HG03432 (cell line): Measurements from ENCODE around the gene SMG9.
"Not testable (repeated sequence)": the region's sequence is repeated elsewhere in the genome, so short reads cannot be mapped to it uniquely, and the experiment has no call there.

Experiments
- ATAC-seq: cut with Tn5 transposase; IDR thresholded peaks from one replicate; pipeline ENCODE4 v1.9.1; 2021; ENCODE audit warnings: mild to moderate bottlenecking, moderate library complexity; ENCODE audit not compliant: unreplicated experiment

SMG9 gene

GRCh38 chr19:43780706-43781525 is 26.2 kb upstream of the SMG9 start, which contains the start of gene KCNN4:
Gene KCNN4, minus strand, starts transcription at chr19:43780973. Its CDS starts 112 bp downstream, at chr19:43780861.
- peak; percentile 49 for ATAC-seq

DNA sequence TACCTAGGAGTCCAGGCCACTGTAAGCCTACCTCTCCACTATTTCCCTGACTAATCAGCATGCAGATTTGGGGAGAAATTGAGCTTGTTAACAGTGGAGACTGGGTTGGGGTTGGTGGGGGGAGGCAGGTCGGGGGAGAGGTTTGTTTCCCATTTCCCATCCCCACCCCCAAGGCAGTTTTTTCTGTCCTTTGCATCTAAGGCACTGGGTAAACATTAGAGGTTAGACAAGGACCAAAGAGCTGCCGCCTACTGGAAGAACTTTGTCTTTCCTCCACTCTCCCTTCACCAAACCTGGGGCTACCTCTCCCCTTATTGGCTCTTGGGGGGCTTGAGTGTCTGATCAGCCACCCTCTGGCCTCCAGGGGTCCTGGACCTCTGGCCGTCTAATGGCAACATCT is 25.1 kb upstream of the SMG9 start:
- no peak for ATAC-seq

- no peak for ATAC-seq
Observed at GRCh38 chr19:43779147-43779819, 24.5 kb upstream of the SMG9 start.

DNA sequence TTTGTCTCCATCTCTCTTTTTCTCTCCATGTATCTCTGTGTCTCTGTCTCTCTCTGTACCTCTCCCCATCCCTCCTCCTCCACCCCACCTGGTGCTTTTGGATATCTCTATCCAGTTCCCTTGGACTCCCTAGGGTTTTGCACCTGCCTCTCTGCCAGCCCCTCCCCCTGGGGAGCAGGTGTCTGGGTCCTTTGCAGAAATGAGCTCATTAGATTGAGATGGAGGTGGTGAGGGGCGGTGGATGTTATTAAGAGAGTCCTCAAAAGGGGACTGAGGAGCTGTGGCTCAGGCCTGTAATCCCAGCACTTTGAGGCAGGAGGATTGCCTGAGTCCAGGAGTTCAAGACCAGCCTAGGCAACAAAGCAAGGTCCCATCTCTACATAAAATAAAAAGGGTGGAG is 23.9 kb upstream of the SMG9 start:
- no peak for ATAC-seq

DNA sequence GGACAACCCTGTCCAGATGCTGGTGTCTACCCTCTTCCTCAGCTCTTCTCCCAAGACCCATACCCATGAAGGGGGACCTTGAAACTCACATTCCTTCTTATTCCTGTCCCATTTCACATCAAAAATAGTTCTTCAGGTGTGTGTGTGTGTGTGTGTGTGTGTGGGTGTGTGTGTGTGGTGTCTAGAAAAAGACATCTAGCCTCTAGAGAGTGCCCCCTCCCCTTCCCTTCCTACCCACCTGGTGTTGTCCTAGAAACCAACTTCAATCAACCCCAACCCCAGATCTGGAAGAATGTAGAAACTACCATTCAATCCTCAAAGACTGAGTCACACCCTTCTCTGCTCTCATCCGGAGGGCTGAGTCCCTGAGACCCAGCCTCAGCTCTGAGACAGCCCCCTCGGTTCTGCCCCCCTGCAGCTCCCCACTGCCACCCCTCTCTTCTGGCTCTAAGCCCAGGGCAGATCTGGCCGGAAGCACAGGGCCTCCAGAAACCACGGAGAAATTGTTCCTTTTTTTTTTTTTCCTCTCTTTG is 22.5 kb upstream of the SMG9 start:
- no peak for ATAC-seq

GRCh38 chr19:43776286-43776685 is 21.5 kb upstream of the SMG9 start:
- ATAC-seq: no peak

DNA sequence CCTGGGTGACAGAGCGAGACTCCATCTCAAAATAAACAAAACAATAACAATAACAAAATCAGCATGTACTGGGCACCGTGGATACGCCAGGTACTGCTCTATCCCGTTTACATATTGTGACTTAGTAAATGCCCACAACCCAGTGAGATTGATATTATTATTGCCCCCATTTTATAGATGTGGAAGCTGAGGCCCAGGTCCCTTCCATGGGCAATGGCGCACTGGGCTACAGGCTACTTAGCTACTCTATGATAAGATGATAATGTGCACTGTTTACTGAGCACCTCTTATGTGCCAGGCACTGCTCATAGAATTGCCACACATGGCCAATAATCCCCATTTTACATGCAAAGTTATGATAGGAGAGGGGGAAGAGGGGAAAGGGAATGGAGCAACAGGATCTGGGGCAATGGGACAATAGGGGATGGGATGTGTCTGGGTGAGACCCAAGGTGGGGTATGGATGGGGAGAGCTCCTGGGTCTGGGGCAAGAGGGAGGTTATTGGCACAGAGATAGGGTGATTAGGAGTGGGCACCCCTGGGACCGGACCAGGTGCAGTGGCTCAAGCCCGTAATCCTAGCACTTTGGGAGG is 20.6 kb upstream of the SMG9 start:
- ATAC-seq: no peak

DNA sequence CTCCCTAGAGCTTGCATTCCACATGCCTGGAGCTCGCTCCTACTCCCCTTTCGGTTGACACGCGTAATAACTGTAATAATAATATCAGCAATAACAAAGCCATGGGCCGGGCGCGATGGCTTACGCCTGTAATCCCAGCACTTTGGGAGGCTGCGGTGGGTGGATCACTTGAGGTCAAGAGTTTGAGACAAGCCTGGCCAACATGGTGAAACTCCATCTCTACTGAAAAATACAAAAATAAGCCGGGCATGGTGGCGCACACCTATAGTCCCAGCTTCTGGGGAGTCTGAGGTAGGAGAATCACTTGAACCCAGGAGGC is 20.1 kb upstream of the SMG9 start:
- not testable (repeated sequence) for ATAC-seq

- ATAC-seq: no peak
Observed at GRCh38 chr19:43774103-43774939, 19.6 kb upstream of the SMG9 start.

GRCh38 chr19:43773725-43774102 is 19.0 kb upstream of the SMG9 start:
- ATAC-seq: no peak

DNA sequence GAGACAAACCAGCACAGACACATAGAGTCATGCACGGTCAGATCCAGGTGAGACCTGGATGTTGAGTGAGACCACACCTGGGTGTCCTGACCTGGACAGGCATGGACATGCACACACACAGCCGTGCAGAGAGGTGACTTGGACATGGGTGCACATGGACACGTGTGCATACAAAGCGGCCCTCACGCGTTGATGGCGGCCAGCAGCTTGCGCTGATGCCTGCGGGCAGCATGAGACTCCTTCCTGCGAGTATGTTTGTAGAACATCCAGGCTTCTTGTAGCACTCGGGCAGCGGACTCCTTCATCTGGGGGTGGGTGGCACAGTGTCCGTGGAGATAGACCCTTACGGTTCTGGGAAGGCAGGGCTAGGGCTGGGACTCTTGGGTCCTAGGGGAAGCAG is 14.5 kb upstream of the SMG9 start:
- ATAC-seq: no peak

DNA sequence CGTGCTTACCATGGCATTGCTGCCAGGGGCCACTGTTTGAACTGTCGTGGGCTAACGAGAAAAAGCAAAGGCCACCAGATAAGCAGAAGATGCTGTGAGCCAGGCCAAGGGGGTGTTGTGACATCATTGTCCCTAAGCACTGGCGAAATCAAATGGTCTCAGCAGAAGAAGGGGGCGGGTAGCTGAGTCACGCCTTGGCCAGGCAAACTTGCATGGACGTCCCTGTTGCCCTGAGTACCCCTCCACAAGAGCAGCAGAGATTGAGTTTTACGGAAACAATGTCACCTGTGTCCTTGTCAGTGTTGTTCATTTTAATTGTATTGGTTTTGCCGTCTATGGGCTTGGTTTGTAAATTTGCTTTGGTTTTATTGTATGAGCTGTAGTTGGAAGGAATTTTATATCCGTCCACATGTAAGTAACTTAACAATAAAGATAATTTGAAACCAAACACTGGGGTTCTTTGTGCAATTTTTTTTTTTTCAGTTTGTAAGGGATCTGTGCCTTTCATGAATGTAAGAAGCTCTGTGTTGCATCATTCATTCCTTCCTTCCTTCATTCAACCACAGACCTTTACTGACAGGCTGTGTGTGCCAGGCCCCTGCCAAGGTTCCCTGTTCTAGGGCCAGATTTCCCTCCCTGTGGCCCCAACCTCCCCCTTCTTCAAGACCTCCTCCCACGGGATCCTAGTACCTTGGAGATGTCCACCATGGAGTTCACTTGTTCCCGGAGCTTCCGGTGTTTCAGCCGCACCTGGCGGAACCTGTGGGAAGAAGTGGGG is 13.7 kb upstream of the SMG9 start:
- no peak for ATAC-seq

- no peak for ATAC-seq
Observed at GRCh38 chr19:43767818-43768217, 13.1 kb upstream of the SMG9 start.

DNA sequence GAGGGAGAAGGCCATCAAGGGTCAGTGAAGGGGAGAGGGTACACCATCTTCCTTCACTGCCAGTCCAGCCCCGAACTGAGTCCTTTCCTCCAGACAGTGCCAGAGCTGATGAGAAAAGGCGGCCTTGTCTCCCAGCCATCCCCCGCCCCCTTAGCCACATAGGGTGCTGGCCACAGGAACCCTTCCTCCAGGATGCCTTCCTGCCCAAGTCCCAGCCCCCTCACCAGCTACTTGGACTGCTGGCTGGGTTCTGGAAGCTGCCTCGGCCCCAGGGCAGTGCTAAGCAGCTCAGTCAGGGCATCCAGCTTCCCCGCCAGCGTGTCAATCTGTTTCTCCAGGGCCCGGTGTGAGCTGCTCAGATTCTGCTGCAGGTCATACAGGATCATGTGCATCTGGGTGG is 12.6 kb upstream of the SMG9 start:
- ATAC-seq: no peak

GRCh38 chr19:43766755-43767043 is 11.9 kb upstream of the SMG9 start:
- no peak for ATAC-seq

DNA sequence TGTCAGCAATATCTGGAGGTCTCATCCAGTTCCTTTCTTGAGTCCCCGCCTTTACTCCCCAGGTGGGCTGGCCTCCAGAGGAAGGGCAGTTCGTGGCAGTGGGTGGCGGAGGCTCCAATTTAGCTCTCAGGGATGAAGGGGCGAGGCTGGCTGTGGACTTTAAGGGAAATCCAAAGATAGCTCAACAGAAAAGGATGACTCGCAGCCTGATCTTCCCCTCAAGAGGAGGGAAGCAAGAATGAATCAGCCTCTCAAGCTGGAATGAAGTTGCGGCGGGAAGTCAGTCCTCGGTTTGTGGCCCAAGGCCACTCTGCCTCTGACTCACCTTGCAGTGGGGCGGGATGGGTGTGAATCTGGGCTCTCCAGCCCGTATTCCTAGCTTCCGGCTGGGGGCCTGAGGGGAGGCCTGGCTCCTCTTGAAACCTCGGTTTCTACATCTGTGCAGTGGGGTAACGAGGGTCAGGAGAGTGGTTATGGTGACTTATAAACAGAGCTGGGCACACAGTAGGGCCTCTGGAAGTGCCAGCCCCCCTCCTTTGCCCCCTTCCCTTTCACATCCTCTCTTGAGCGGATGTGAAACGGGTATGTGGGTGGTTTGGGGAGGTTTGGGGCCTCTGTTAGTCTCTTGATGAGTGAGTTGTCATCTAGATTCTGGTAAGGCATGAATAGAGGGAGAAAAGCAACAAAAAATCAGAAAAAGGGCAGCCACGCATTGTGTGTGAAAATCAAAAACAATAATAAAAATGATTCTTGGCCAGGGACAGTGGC is 10.5 kb upstream of the SMG9 start:
- ATAC-seq: peak; percentile 70

GRCh38 chr19:43764684-43765083 is 9.9 kb upstream of the SMG9 start:
- ATAC-seq: not testable (repeated sequence)

GRCh38 chr19:43763473-43763939 is 8.7 kb upstream of the SMG9 start:
- ATAC-seq: peak; percentile 20

- no peak for ATAC-seq
Observed at GRCh38 chr19:43762814-43763213, 8.1 kb upstream of the SMG9 start.

DNA sequence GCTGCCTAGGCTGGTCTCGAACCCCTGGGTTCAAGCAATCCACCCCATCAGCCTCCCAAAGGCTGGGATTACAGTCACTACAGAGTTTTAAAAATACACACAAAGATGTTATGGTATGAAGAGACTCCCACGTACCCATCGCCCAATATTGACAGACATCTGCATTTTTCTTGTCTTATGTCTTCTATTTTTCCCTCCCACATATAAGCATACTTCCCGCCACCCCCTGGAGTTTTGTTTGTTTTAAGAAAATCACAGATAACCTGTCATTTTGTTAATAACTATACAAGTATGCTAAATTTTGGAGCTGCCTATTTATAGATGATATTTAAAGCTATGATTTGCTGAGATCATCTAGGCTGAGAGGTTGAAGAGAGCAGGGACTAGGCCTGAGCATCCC is 6.2 kb upstream of the SMG9 start:
- no peak for ATAC-seq
